ENCODE measurements around the gene SIK2. TPM values are rescaled to one million over a fixed set of nuclear protein-coding genes. Genes with fewer than 3 reads are reported as not detected.

Gene SIK2
- total RNA-seq, 1 experiment from 2014 or later, result 13.0 TPM

DNA sequence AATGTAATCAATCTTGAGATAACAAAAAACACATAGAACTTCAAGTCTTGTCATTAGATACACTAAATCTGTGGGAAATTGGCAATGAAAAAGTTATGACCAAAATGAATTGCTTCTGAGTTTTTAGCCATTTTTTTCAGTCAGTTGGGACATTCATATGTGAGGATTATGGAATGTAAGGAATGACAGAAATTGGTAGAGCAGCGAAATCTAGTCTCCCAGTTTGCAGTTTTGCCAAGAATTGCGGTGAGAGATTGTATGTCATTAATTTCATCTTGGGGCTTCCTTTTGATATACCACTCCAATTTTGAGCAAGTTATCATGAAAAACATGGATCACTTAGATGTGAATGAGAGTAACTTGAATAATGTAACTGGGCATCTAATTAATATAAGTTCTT, 49.9 kb downstream of the SIK2 start (continued):
- TF ChIP-seq, protein P1, sequence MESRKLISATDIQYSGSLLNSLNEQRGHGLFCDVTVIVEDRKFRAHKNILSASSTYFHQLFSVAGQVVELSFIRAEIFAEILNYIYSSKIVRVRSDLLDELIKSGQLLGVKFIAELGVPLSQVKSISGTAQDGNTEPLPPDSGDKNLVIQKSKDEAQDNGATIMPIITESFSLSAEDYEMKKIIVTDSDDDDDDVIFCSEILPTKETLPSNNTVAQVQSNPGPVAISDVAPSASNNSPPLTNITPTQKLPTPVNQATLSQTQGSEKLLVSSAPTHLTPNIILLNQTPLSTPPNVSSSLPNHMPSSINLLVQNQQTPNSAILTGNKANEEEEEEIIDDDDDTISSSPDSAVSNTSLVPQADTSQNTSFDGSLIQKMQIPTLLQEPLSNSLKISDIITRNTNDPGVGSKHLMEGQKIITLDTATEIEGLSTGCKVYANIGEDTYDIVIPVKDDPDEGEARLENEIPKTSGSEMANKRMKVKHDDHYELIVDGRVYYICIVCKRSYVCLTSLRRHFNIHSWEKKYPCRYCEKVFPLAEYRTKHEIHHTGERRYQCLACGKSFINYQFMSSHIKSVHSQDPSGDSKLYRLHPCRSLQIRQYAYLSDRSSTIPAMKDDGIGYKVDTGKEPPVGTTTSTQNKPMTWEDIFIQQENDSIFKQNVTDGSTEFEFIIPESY (IDR thresholded peaks at IDR 0.05; ENCODE audit: extremely low read depth, insufficient replicate concordance, low read length), result no peak
- TF ChIP-seq ELF1 (IDR thresholded peaks at IDR 0.05; ENCODE audit: borderline replicate concordance, low read depth) (no peak), SIN3A (IDR thresholded peaks at IDR 0.05; ENCODE audit: low read depth) (no peak), TCF7L2 (IDR thresholded peaks at IDR 0.05; ENCODE audit: borderline replicate concordance, extremely low read depth, insufficient read depth, insufficient read length) (no peak)

- no peak for ATAC-seq
- Histone ChIP-seq H3K9me3 (ENCODE audit: control insufficient read depth in 1 of 2, insufficient read depth in 1 of 2, low read depth in 1 of 2, low read length in 2 of 2) (no peaks in the 10 kb centered on the region), H4K20me1 (ENCODE audit: insufficient read depth) (no peaks in the 10 kb centered on the region), H3K4me1 (ENCODE audit: control insufficient read depth in 1 of 2, insufficient read depth in 2 of 2, low read length in 2 of 2) (peaks cover 13 to 23% of the 10 kb centered on the region in 2 experiments), H3K36me3 (ENCODE audit: control insufficient read depth in 1 of 2, insufficient read depth in 2 of 2, low read length in 2 of 2) (no peaks in the 10 kb centered on the region), H3K27ac (ENCODE audit: low read depth, low read length) (no peak overlapping the region), H3K4me2 (ENCODE audit: low read length) (no peak overlapping the region), H3K27me3 (ENCODE audit: insufficient read depth, low read length) (no peaks in the 10 kb centered on the region), H3K4me3 (replicated peaks in 1 of 2; ENCODE audit: low read depth in 1 of 2, low read length in 2 of 2) (no peak overlapping the region), H3K79me2 (ENCODE audit: insufficient read depth, low read length) (no peaks in the 10 kb centered on the region), H3K9me2 (ENCODE audit: insufficient read depth) (no peaks in the 10 kb centered on the region), H3K9ac (ENCODE audit: low read length) (no peak overlapping the region), H2AFZ (ENCODE audit: low read depth, low read length, poor library complexity, severe bottlenecking) (no peak overlapping the region)
- CTCF ChIA-PET, result no interaction called here
- intact Hi-C loops (cut with micrococcal nuclease), result no loop called here
- no peak for DNase-seq (ENCODE audit: low read depth, low spot score)
- RAD21 ChIA-PET (ENCODE audit: low non-redundant PET in 1 of 2, low total read pairs in 2 of 2, uncharacterized antibody in 2 of 2, unreplicated experiment in 2 of 2), result no interaction called here
- BruUV-seq (replicated peaks), result no TSS peak
- POLR2A ChIA-PET, result no interaction called here
- TF ChIP-seq CBX3 (IDR thresholded peaks at IDR 0.05; ENCODE audit: low read depth), result no peak
- TF ChIP-seq ZFX (IDR thresholded peaks at IDR 0.05), result no peak
- TF ChIP-seq EZH2 (IDR thresholded peaks at IDR 0.05), result no peak
- TF ChIP-seq, protein P2, sequence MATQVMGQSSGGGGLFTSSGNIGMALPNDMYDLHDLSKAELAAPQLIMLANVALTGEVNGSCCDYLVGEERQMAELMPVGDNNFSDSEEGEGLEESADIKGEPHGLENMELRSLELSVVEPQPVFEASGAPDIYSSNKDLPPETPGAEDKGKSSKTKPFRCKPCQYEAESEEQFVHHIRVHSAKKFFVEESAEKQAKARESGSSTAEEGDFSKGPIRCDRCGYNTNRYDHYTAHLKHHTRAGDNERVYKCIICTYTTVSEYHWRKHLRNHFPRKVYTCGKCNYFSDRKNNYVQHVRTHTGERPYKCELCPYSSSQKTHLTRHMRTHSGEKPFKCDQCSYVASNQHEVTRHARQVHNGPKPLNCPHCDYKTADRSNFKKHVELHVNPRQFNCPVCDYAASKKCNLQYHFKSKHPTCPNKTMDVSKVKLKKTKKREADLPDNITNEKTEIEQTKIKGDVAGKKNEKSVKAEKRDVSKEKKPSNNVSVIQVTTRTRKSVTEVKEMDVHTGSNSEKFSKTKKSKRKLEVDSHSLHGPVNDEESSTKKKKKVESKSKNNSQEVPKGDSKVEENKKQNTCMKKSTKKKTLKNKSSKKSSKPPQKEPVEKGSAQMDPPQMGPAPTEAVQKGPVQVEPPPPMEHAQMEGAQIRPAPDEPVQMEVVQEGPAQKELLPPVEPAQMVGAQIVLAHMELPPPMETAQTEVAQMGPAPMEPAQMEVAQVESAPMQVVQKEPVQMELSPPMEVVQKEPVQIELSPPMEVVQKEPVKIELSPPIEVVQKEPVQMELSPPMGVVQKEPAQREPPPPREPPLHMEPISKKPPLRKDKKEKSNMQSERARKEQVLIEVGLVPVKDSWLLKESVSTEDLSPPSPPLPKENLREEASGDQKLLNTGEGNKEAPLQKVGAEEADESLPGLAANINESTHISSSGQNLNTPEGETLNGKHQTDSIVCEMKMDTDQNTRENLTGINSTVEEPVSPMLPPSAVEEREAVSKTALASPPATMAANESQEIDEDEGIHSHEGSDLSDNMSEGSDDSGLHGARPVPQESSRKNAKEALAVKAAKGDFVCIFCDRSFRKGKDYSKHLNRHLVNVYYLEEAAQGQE (IDR thresholded peaks at IDR 0.05; ENCODE audit: low read depth), result no peak
- no peak for TF ChIP-seq POLR2AphosphoS5 (IDR thresholded peaks at IDR 0.05; ENCODE audit: low read depth, low read length)
- TF ChIP-seq POLR2A (IDR thresholded peaks at IDR 0.05; ENCODE audit: borderline replicate concordance, extremely low read depth, insufficient read depth, insufficient read length), result no peak
- no peak for TF ChIP-seq ZNF274 (IDR thresholded peaks at IDR 0.05; ENCODE audit: low read depth, low read length)
- no peak for TF ChIP-seq SIN3A (IDR thresholded peaks at IDR 0.05; ENCODE audit: low read depth)
- TF ChIP-seq TCF7L2 (IDR thresholded peaks at IDR 0.05; ENCODE audit: borderline replicate concordance, extremely low read depth, insufficient read depth, insufficient read length), result no peak
- no peak for TF ChIP-seq SP1 (IDR thresholded peaks at IDR 0.05; ENCODE audit: low read depth)
- TF ChIP-seq CEBPB (IDR thresholded peaks at IDR 0.05; ENCODE audit: low read depth), result no peak
- TF ChIP-seq, protein P1 (IDR thresholded peaks at IDR 0.05; ENCODE audit: extremely low read depth, insufficient replicate concordance, low read length), result no peak
- TF ChIP-seq EGR1 (IDR thresholded peaks at IDR 0.05; ENCODE audit: low read depth), result no peak
- TF ChIP-seq ATF3 (IDR thresholded peaks at IDR 0.05), result no peak
Observed at GRCh38 chr11:111654601-111655000, 52.4 kb downstream of the SIK2 start.

Data from HCT116 (cell line).